MM.1S (cell line): ENCODE data around the gene LRRC8E.

Experiments used
- DNase-seq: peaks from one replicate; pipeline ENCODE4 v3.0.0-alpha.2; 2015
- H2AFZ ChIP-seq: fragments of 300-600 bp; sonication (generic); 2 replicates; pipeline ENCODE4 v1.6.0; 2016; ENCODE audit warnings: antibody characterized with exemption, low read length
- H3F3A ChIP-seq: fragments of 300-600 bp; sonication (generic); 2 replicates; pipeline ENCODE4 v1.6.1; 2016; ENCODE audit warnings: mild to moderate bottlenecking, antibody characterized with exemption, low read length, moderate library complexity, mixed read lengths; ENCODE audit not compliant: insufficient read depth
- H3K27ac ChIP-seq: fragments of 300-600 bp; sonication (generic); 2 replicates; pipeline ENCODE4 v1.5.1; 2016; ENCODE audit warnings: mild to moderate bottlenecking, low read length
- H3K27me3 ChIP-seq: fragments of 300-600 bp; sonication (generic); replicated peaks from 2 replicates; pipeline ENCODE4 v1.6.0; 2016; ENCODE audit warnings: low read length; ENCODE audit not compliant: insufficient read depth
- H3K36me3 ChIP-seq: fragments of 300-600 bp; sonication (generic); replicated peaks from 2 replicates; pipeline ENCODE4 v1.6.1; 2016; ENCODE audit warnings: mild to moderate bottlenecking, low read length, mixed read lengths; ENCODE audit not compliant: insufficient read depth
- H3K4me1 ChIP-seq: fragments of 300-600 bp; sonication (generic); 2 replicates; pipeline ENCODE4 v1.6.1; 2016; ENCODE audit warnings: low read length, mixed read lengths
- H3K4me2 ChIP-seq: fragments of 300-600 bp; sonication (generic); 2 replicates; pipeline ENCODE4 v1.6.0; 2016; ENCODE audit warnings: low read depth, low read length
- H3K4me3 ChIP-seq: fragments of 300-600 bp; sonication (generic); 2 replicates; pipeline ENCODE4 v1.5.1; 2016; ENCODE audit warnings: low read length, mixed read lengths
- H3K79me2 ChIP-seq: fragments of 300-600 bp; sonication (generic); 2 replicates; pipeline ENCODE4 v1.6.1; 2016; ENCODE audit warnings: mixed run types, low read length, mixed read lengths
- H3K9ac ChIP-seq: fragments of 300-600 bp; sonication (generic); 2 replicates; pipeline ENCODE4 v1.6.1; 2016; ENCODE audit warnings: low read length, mixed read lengths
- H3K9me2 ChIP-seq: fragments of 300-600 bp; sonication (generic); replicated peaks from 2 replicates; pipeline ENCODE4 v1.6.1; 2016; ENCODE audit warnings: mild to moderate bottlenecking, low read length, mixed read lengths; ENCODE audit not compliant: insufficient read depth
- H3K9me3 ChIP-seq: fragments of 300-600 bp; sonication (generic); replicated peaks from 2 replicates; pipeline ENCODE4 v1.6.1; 2016; ENCODE audit warnings: mild to moderate bottlenecking, low read length, mixed read lengths; ENCODE audit not compliant: insufficient read depth
- H4K20me1 ChIP-seq: fragments of 300-600 bp; sonication (generic); 2 replicates; pipeline ENCODE4 v1.6.1; 2016; ENCODE audit warnings: mild to moderate bottlenecking, low read length, moderate library complexity, mixed read lengths; ENCODE audit not compliant: insufficient read depth
- CTCF ChIP-seq: fragments of 300-600 bp; sonication (generic); IDR thresholded peaks from 2 replicates; pipeline ENCODE4 v1.5.1; 2016; ENCODE audit warnings: antibody characterized with exemption, low read length, mixed read lengths
- EZH2 ChIP-seq: fragments of 300-600 bp; sonication (generic); optimal IDR thresholded peaks from 2 replicates; pipeline ENCODE3; 2017; ENCODE audit warnings: low read depth, mild to moderate bottlenecking, antibody characterized with exemption, low read length, mixed read lengths
- EZH2phosphoT487 ChIP-seq: fragments of 300-600 bp; sonication (generic); IDR thresholded peaks from 2 replicates; pipeline ENCODE4 v1.6.1; 2018; ENCODE audit warnings: antibody characterized with exemption, low read length

Gene LRRC8E

GRCh38 chr19:7865262-7865911 is 22.9 kb upstream of the LRRC8E start:
- H3K27ac ChIP-seq = no peak overlapping the region
- H3K9ac ChIP-seq = peak overlapping the region; percentile 24; the same call in 1 of the 2 replicates
- no peaks in the 10 kb centered on the region for H4K20me1 ChIP-seq
- no peaks in the 10 kb centered on the region for H3F3A ChIP-seq
- H3K36me3 ChIP-seq = no peaks in the 10 kb centered on the region
- TF ChIP-seq CTCF (peak; percentile 20), EZH2phosphoT487 (no peak), EZH2 (no peak)
- H3K4me1 ChIP-seq = peaks cover 10% of the 10 kb centered on the region
- peak overlapping the region; percentile 37 for H2AFZ ChIP-seq
- DNase-seq = peak; percentile 29
- peak overlapping the region; percentile 51 for H3K4me3 ChIP-seq
- no peaks in the 10 kb centered on the region for H3K9me2 ChIP-seq
- H3K79me2 ChIP-seq = no peaks in the 10 kb centered on the region
- H3K9me3 ChIP-seq = no peaks in the 10 kb centered on the region
- peak overlapping the region; percentile 68 for H3K4me2 ChIP-seq
- H3K27me3 ChIP-seq = peaks cover 14% of the 10 kb centered on the region

GRCh38 chr19:7866399-7867091 is 21.8 kb upstream of the LRRC8E start:
- Histone ChIP-seq H3K36me3 (no peaks in the 10 kb centered on the region), H3K27ac (no peak overlapping the region), H3F3A (peaks cover 8% of the 10 kb centered on the region), H2AFZ (no peak overlapping the region), H3K4me3 (no peak overlapping the region), H3K79me2 (no peaks in the 10 kb centered on the region), H3K9ac (no peak overlapping the region), H3K27me3 (peaks cover 14% of the 10 kb centered on the region), H4K20me1 (no peaks in the 10 kb centered on the region), H3K4me2 (no peak overlapping the region), H3K9me3 (no peaks in the 10 kb centered on the region), H3K9me2 (no peaks in the 10 kb centered on the region), H3K4me1 (peaks cover 17% of the 10 kb centered on the region)
- no peak for DNase-seq
- TF ChIP-seq EZH2 (no peak), EZH2phosphoT487 (no peak), CTCF (no peak)

GRCh38 chr19:7867092-7867844 is 21.0 kb upstream of the LRRC8E start:
- H3K79me2 ChIP-seq = no peaks in the 10 kb centered on the region
- peaks cover 21% of the 10 kb centered on the region for H3K4me1 ChIP-seq
- H3K4me3 ChIP-seq = no peak overlapping the region
- H3K9me2 ChIP-seq = no peaks in the 10 kb centered on the region
- H3F3A ChIP-seq = peaks cover 12% of the 10 kb centered on the region
- no peaks in the 10 kb centered on the region for H3K36me3 ChIP-seq
- no peaks in the 10 kb centered on the region for H3K9me3 ChIP-seq
- no peak overlapping the region for H3K9ac ChIP-seq
- H2AFZ ChIP-seq = no peak overlapping the region
- no peak overlapping the region for H3K4me2 ChIP-seq
- DNase-seq = no peak
- no peaks in the 10 kb centered on the region for H4K20me1 ChIP-seq
- no peak overlapping the region for H3K27ac ChIP-seq
- peaks cover 9% of the 10 kb centered on the region for H3K27me3 ChIP-seq
- TF ChIP-seq EZH2 = no peak
- no peak for TF ChIP-seq EZH2phosphoT487
- TF ChIP-seq CTCF = no peak
